ENCODE data around the gene ADCY2. TPM values are rescaled to one million over a fixed set of nuclear protein-coding genes. Genes with fewer than 3 reads are reported as not detected.

Gene ADCY2
- total and polyA plus RNA-seq, 9 of the 15 experiments (the other 6 are each of a cell fraction or from before 2014, with no cell fraction given), result 0.01 to 0.15 (median 0.03) TPM; not detected in 5

GRCh38 chr5:7857926-7858632 is 462.1 kb downstream of the ADCY2 start (continued):
- no peak for TF ChIP-seq ZBED1 (IDR thresholded peaks at IDR 0.05)
- no peak for TF ChIP-seq SMARCA5 (IDR thresholded peaks at IDR 0.05)
- peak; percentile 95 for TF ChIP-seq MAFG (tag; conservative IDR thresholded peaks at IDR 0.05)
- peak; percentile 91 for TF ChIP-seq C11orf30 (IDR thresholded peaks at IDR 0.05; ENCODE audit: low read depth)
- no peak for TF ChIP-seq MTA2 (IDR thresholded peaks at IDR 0.05; ENCODE audit: low read depth)
- TF ChIP-seq L3MBTL2 (IDR thresholded peaks at IDR 0.05), result peak; percentile 11; the same call in 1 of the 2 replicates
- no peak for TF ChIP-seq MTF1 (CRISPR knock-in tag; IDR thresholded peaks at IDR 0.05; ENCODE audit: borderline replicate concordance)
- TF ChIP-seq DPF2 (IDR thresholded peaks at IDR 0.05), result peak; percentile 29; the same call in 1 of the 2 replicates
- TF ChIP-seq HEY1 (CRISPR knock-in tag; IDR thresholded peaks at IDR 0.05; ENCODE audit: borderline replicate concordance), result no peak
- no peak for TF ChIP-seq ID3 (CRISPR knock-in tag; IDR thresholded peaks at IDR 0.05)
- TF ChIP-seq ID3 (tag; IDR thresholded peaks at IDR 0.05), result no peak
- TF ChIP-seq NFE2 (IDR thresholded peaks at IDR 0.05; ENCODE audit: low read depth), result peak; percentile 93
- TF ChIP-seq NFE2L1 (tag; IDR thresholded peaks at IDR 0.05; ENCODE audit: borderline replicate concordance, low read depth), result peak; percentile 88

- WGBS (ENCODE audit: insufficient coverage, low coverage, missing lambda C conversion rate), result 34% methylated on average over 2 of the region's 2 CpGs
- peaks cover 62% of the 10 kb centered on the region for H3K79me2 ChIP-seq (ENCODE audit: control insufficient read depth, insufficient read depth, low read length)
- CTCF ChIA-PET (ENCODE audit: low intra/inter-chr PET ratio), result no interaction called here
- TF ChIP-seq ARID1B (IDR thresholded peaks at IDR 0.05) (peak; percentile 46; the same call in 1 of the 2 replicates), ZNF316 (IDR thresholded peaks at IDR 0.05) (peak; percentile 73), MEF2A (IDR thresholded peaks at IDR 0.05; ENCODE audit: control insufficient read depth, low read depth, low read length) (peak; percentile 71; the same call in 1 of the 2 replicates), C11orf30 (IDR thresholded peaks at IDR 0.05; ENCODE audit: low read depth) (peak; percentile 39; the same call in 1 of the 2 replicates), TEAD4 (IDR thresholded peaks at IDR 0.05; ENCODE audit: low read length) (peak; percentile 55), TEAD4 (CRISPR knock-in tag; IDR thresholded peaks at IDR 0.05; ENCODE audit: borderline replicate concordance) (no peak), MAFG (tag; conservative IDR thresholded peaks at IDR 0.05) (0 out of 2 replicates have a peak, but pooled peaks have one; percentile 27), CBFA2T3 (IDR thresholded peaks at IDR 0.05) (peak; percentile 45; the same call in 1 of the 2 replicates), TCF3 (CRISPR knock-in tag; IDR thresholded peaks at IDR 0.05) (0 out of 2 replicates have a peak, but pooled peaks have one; percentile 9), TAL1 (IDR thresholded peaks at IDR 0.05) (peak; percentile 24; the same call in 1 of the 2 replicates), THRB (CRISPR knock-in tag; conservative IDR thresholded peaks at IDR 0.05) (no peak), DIDO1 (tag; IDR thresholded peaks at IDR 0.05; ENCODE audit: low read depth) (no peak)
Observed at GRCh38 chr5:7866196-7866595, 470.3 kb downstream of the ADCY2 start.

More at GRCh38 chr5:7866196-7866595, 470.3 kb downstream of the ADCY2 start:
- Histone ChIP-seq H3K27ac (ENCODE audit: extremely low read depth, low read depth, low read length) (no peak overlapping the region), H3K36me3 (ENCODE audit: control insufficient read depth, insufficient read depth, low read length) (peaks cover 67% of the 10 kb centered on the region), H3K9ac (ENCODE audit: insufficient read depth in 1 of 2, low read depth in 2 of 2, low read length in 2 of 2) (no peak overlapping the region), H3K9me1 (ENCODE audit: control insufficient read depth, insufficient read depth, low read length) (no peaks in the 10 kb centered on the region), H2AFZ (ENCODE audit: low read depth, low read length) (no peak overlapping the region), H3K4me3 (no peak overlapping the region), H3K4me2 (ENCODE audit: insufficient read depth, low read length) (no peak overlapping the region), H4K20me1 (replicated peaks; ENCODE audit: control insufficient read depth, insufficient read depth, low read length) (peaks cover 11% of the 10 kb centered on the region; the same call in 1 of the 2 replicates), H3K9me3 (replicated peaks; ENCODE audit: control insufficient read depth, insufficient read depth, low read depth, low read length) (no peaks in the 10 kb centered on the region), H3K27me3 (ENCODE audit: control insufficient read depth in 2 of 2, insufficient read depth in 2 of 2, low read length in 2 of 2) (no peaks in the 10 kb centered on the region), H3K4me1 (replicated peaks in 1 of 2; ENCODE audit: control insufficient read depth in 2 of 2, insufficient read depth in 2 of 2, low read length in 2 of 2) (peaks cover 6 to 20% of the 10 kb centered on the region in 2 experiments; a peak in 4 of 5 replicates)
- FAIRE-seq, result no peak
- intact Hi-C loops (cut with micrococcal nuclease), result no loop called here
- no TSS peak for BruUV-seq (replicated peaks)
- ATAC-seq, result no peak
- in situ Hi-C loops (cut with MboI), result no loop called here
- no peak for DNase-seq (ENCODE audit: extremely low read depth in 1 of 4, low spot score in 3 of 4)
- POLR2A ChIA-PET, result no interaction called here

Measured in K562 (cell line).